Measurements from ENCODE around the gene RILP. TPM values are rescaled to one million over a fixed set of nuclear protein-coding genes. Genes with fewer than 3 reads are reported as not detected.

Gene RILP
- total RNA-seq, 1 experiment from 2014 or later, result 11.6 TPM

- Histone ChIP-seq H3K4me3 (replicated peaks in 1 of 2; ENCODE audit: low read depth in 1 of 2, low read length in 2 of 2) (no peak overlapping the region), H3K9me2 (ENCODE audit: insufficient read depth) (no peaks in the 10 kb centered on the region), H3K27ac (ENCODE audit: low read depth, low read length) (no peak overlapping the region), H2AFZ (ENCODE audit: low read depth, low read length, poor library complexity, severe bottlenecking) (no peak overlapping the region), H3K36me3 (ENCODE audit: control insufficient read depth in 1 of 2, insufficient read depth in 2 of 2, low read length in 2 of 2) (no peaks in the 10 kb centered on the region), H3K79me2 (ENCODE audit: insufficient read depth, low read length) (no peaks in the 10 kb centered on the region), H3K9me3 (ENCODE audit: control insufficient read depth in 1 of 2, insufficient read depth in 1 of 2, low read depth in 1 of 2, low read length in 2 of 2) (no peaks in the 10 kb centered on the region), H4K20me1 (ENCODE audit: insufficient read depth) (no peaks in the 10 kb centered on the region), H3K9ac (ENCODE audit: low read length) (no peak overlapping the region), H3K27me3 (ENCODE audit: insufficient read depth, low read length) (no peaks in the 10 kb centered on the region), H3K4me2 (ENCODE audit: low read length) (no peak overlapping the region), H3K4me1 (ENCODE audit: control insufficient read depth in 1 of 2, insufficient read depth in 2 of 2, low read length in 2 of 2) (peaks cover 11 to 40% of the 10 kb centered on the region in 2 experiments)
- no peak for TF ChIP-seq ZBTB33 (IDR thresholded peaks at IDR 0.05; ENCODE audit: extremely low read depth, insufficient replicate concordance, low read length)
- no peak for TF ChIP-seq EZH2phosphoT487 (IDR thresholded peaks at IDR 0.05; ENCODE audit: borderline replicate concordance)
- ChIA-PET RAD21 (ENCODE audit: low non-redundant PET in 1 of 2, low total read pairs in 2 of 2, uncharacterized antibody in 2 of 2, unreplicated experiment in 2 of 2) (no interaction called here), POLR2A (interaction anchor here (1.2 kb wide), 1 partner anchor 9 kb away, joined by 3 read pairs; no protein-coding TSS in a partner anchor), CTCF (no interaction called here)
- DNase-seq (ENCODE audit: low read depth, low spot score) (no peak), ATAC-seq (no peak)
- intact Hi-C loops (cut with micrococcal nuclease), result no loop called here
- BruUV-seq (replicated peaks), result no TSS peak
These were observed 25.0 kb downstream of the RILP start for GRCh38 chr17:1624650-1625049.

- ChIA-PET RAD21 (ENCODE audit: low non-redundant PET in 1 of 2, low total read pairs in 2 of 2, uncharacterized antibody in 2 of 2, unreplicated experiment in 2 of 2) (interaction anchor here in 1 of 2 experiments (0.7 kb wide), 1 partner anchor 621 kb away, joined by 3 read pairs; no protein-coding TSS in a partner anchor), CTCF (no interaction called here), POLR2A (no interaction called here)
- Histone ChIP-seq H3K27me3 (ENCODE audit: insufficient read depth, low read length) (no peaks in the 10 kb centered on the region), H3K27ac (ENCODE audit: low read depth, low read length) (no peak overlapping the region), H3K79me2 (ENCODE audit: insufficient read depth, low read length) (no peaks in the 10 kb centered on the region), H3K4me1 (ENCODE audit: control insufficient read depth in 1 of 2, insufficient read depth in 2 of 2, low read length in 2 of 2) (peaks cover 23 to 44% of the 10 kb centered on the region in 2 experiments), H3K4me2 (ENCODE audit: low read length) (no peak overlapping the region), H3K9ac (ENCODE audit: low read length) (no peak overlapping the region), H3K36me3 (ENCODE audit: control insufficient read depth in 1 of 2, insufficient read depth in 2 of 2, low read length in 2 of 2) (no peaks in the 10 kb centered on the region), H4K20me1 (ENCODE audit: insufficient read depth) (no peaks in the 10 kb centered on the region), H3K9me3 (ENCODE audit: control insufficient read depth in 1 of 2, insufficient read depth in 1 of 2, low read depth in 1 of 2, low read length in 2 of 2) (no peaks in the 10 kb centered on the region), H3K4me3 (replicated peaks in 1 of 2; ENCODE audit: low read depth in 1 of 2, low read length in 2 of 2) (no peak overlapping the region), H3K9me2 (ENCODE audit: insufficient read depth) (no peaks in the 10 kb centered on the region), H2AFZ (ENCODE audit: low read depth, low read length, poor library complexity, severe bottlenecking) (no peak overlapping the region)
- DNase-seq (ENCODE audit: low read depth, low spot score) (no peak), ATAC-seq (no peak)
- BruUV-seq (replicated peaks), result no TSS peak
- intact Hi-C loops (cut with micrococcal nuclease), result no loop called here
- TF ChIP-seq YY1 (IDR thresholded peaks at IDR 0.05; ENCODE audit: extremely low read depth, insufficient replicate concordance, low read depth, low read length) (no peak), SIN3A (IDR thresholded peaks at IDR 0.05; ENCODE audit: low read depth) (no peak)
These were observed 26.5 kb downstream of the RILP start for GRCh38 chr17:1623057-1623630.

Measured in HCT116 (cell line).